LNCaP clone FGC (cell line): ENCODE measurements around the gene FGF12.
A peak's percentile ranks its signal among the peaks of the same experiment; 100 is the strongest.
"Not testable (repeated sequence)": the region's sequence is repeated elsewhere in the genome, so short reads cannot be mapped to it uniquely, and the experiment has no call there.

Source experiments
- DNase-seq: peaks from one replicate; pipeline ENCODE4 v3.0.0-alpha.2; 2011; ENCODE audit warnings: low read depth
- H3K4me3 ChIP-seq: 2 replicates; pipeline ENCODE4 v1.5.1; 2011; ENCODE audit warnings: mild to moderate bottlenecking, low read depth, low read length, control low read depth
- CTCF ChIP-seq: IDR thresholded peaks from 2 replicates; pipeline ENCODE4 v1.5.1; 2012; ENCODE audit warnings: mild to moderate bottlenecking; ENCODE audit not compliant: control insufficient read depth, insufficient read depth; ENCODE audit errors: extremely low read depth

FGF12 gene

GRCh38 chr3:192727032-192727847 is at the start of gene FGF12:
Gene FGF12 (minus strand): TSS chr3:192727541.
- peak; percentile 80 for DNase-seq
- no peak for TF ChIP-seq CTCF
- peak within 1 kb of the TSS; percentile 17; the same call in 1 of the 2 replicates for H3K4me3 ChIP-seq

DNA sequence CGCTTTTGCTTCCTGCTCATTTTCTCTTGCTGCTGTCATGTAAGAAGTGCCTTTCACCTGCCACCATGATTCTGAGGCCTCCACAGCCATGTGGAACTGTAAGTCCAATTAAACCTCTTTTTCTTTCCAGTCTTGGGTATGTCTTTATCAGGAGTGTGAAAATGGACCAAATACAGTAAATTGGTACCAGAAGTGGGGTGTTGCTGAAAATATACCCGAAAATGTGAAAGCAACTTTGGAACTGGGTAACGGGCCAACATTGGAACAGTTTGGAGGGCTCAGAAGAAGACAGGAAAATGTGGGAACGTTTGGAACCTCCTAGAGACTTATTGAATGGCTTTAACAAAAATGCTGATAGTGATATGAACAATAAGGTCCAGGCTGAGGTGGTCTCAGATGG is 47.0 kb upstream of the FGF12 start:
- H3K4me3 ChIP-seq, DNase-seq: not testable (repeated sequence)

GRCh38 chr3:192772240-192772894 is 45.0 kb upstream of the FGF12 start:
- TF ChIP-seq CTCF: peak; percentile 96
- peak; percentile 22 for DNase-seq
- H3K4me3 ChIP-seq: no peak overlapping the region

GRCh38 chr3:192758654-192759053 is 31.3 kb upstream of the FGF12 start:
- DNase-seq: no peak
- no peak overlapping the region for H3K4me3 ChIP-seq
- TF ChIP-seq CTCF: no peak

DNA sequence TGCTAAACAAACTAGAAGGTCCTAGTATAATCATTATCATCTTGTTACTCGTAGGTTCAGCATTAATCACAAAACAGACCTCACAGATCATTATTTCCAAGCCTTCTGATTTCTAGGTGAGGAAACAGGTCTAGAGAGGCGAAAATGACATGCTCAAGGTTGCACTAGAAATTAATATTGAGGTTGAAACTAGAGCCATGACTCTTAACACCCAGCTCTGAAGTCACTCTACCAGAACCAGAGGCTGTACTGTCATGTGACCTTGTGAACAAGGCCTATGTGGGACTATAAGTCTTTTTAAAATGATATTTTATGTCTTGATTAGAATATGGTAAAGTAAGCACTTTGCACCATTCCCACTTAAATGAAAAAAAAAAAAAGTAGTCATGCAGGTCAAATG is 23.8 kb upstream of the FGF12 start:
- DNase-seq: no peak
- TF ChIP-seq CTCF: no peak
- H3K4me3 ChIP-seq: no peak overlapping the region

DNA sequence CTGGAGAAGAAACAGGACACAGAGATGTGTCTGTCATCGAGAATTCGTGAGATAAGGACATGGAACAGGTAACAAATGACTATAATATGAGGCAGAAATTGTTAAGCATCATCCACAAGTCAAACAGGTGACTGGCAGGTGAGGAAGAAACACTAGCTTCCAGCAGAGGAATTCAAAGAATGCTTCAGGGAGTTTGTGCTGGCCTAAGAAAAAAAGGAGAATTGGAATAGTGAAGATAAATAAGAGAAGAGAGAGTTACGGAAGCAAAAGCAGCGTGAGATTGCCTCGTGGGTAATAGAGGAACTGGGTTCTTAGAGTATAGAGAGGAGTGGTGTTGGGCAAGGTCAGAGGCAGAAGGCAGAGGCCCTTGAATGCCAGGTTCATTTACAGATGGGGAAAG is 22.9 kb upstream of the FGF12 start:
- H3K4me3 ChIP-seq: no peak overlapping the region
- TF ChIP-seq CTCF: no peak
- no peak for DNase-seq

GRCh38 chr3:192747746-192748145 is 20.4 kb upstream of the FGF12 start:
- TF ChIP-seq CTCF: no peak
- no peak for DNase-seq
- H3K4me3 ChIP-seq: no peak overlapping the region
